WTC11 (cell line): Measurements from ENCODE around the gene RASAL2. TPM values are rescaled to one million over a fixed set of nuclear protein-coding genes. Genes with fewer than 3 reads are reported as not detected.

Experiments used
- ATAC-seq: fragments of 200-7000 bp; cut with Tn5 transposase; 2 replicates; pipeline ENCODE4 v1.10.0; 2021; ENCODE audit warnings: mild to moderate bottlenecking, moderate library complexity
- CTCF ChIA-PET: fragments of 300-600 bp; sonication (Branson Sonifier 250); formaldehyde crosslinking; loops from one replicate; lab custom pipeline; 2021; ENCODE audit warnings: antibody characterized with exemption; lab: Charles Lee
- POLR2A ChIA-PET: fragments of 350-600 bp; sonication (Branson Sonifier 250); formaldehyde crosslinking; loops from one replicate; lab custom pipeline; 2021; ENCODE audit warnings: antibody characterized with exemption; lab: Charles Lee
- DNase-seq: peaks from one replicate; pipeline ENCODE4 v3.0.0; 2021; ENCODE audit warnings: low spot score
- H3K27ac Mint-ChIP-seq: 2 replicates; pipeline ENCODE4 v1.8.0; 2021; ENCODE audit warnings: mixed read lengths
- H3K27me3 Mint-ChIP-seq: 2 replicates; pipeline ENCODE4 v1.8.0; 2021; ENCODE audit warnings: low read depth, mild to moderate bottlenecking, moderate library complexity, mixed read lengths
- H3K36me3 Mint-ChIP-seq: 2 replicates; pipeline ENCODE4 v1.8.0; 2021; ENCODE audit warnings: mixed read lengths
- H3K4me1 Mint-ChIP-seq: 2 replicates; pipeline ENCODE4 v1.8.0; 2022; ENCODE audit warnings: mixed read lengths
- H3K4me3 Mint-ChIP-seq: 2 replicates; pipeline ENCODE4 v1.8.0; 2021; ENCODE audit warnings: mild to moderate bottlenecking, moderate library complexity, mixed read lengths
- H3K9me3 Mint-ChIP-seq: 2 replicates; pipeline ENCODE4 v1.8.0; 2021; ENCODE audit warnings: mixed read lengths
- AR ChIP-seq: fragments of 250-450 bp; sonication (Bioruptor Pico); IDR thresholded peaks from 2 replicates; pipeline ENCODE4 v1.9.0; 2021; ENCODE audit warnings: mild to moderate bottlenecking
- ATF1 ChIP-seq: sonication (generic); formaldehyde crosslinking; IDR thresholded peaks from 2 replicates; pipeline ENCODE4 v1.8.1; 2023; ENCODE audit warnings: mild to moderate bottlenecking, moderate library complexity, missing genetic modification reagents
- CBFB ChIP-seq: sonication (generic); formaldehyde crosslinking; IDR thresholded peaks from 2 replicates; pipeline ENCODE4 v1.8.1; 2022; ENCODE audit warnings: mild to moderate bottlenecking, low read depth, missing genetic modification reagents
- GABPB1 ChIP-seq: sonication (generic); formaldehyde crosslinking; IDR thresholded peaks from 2 replicates; pipeline ENCODE4 v1.8.1; 2023; ENCODE audit warnings: mild to moderate bottlenecking, missing genetic modification reagents
- HMGA2 ChIP-seq: fragments of 250-450 bp; sonication (Bioruptor Pico); IDR thresholded peaks from 2 replicates; pipeline ENCODE4 v1.4.0; 2021; ENCODE audit warnings: mild to moderate bottlenecking, moderate library complexity
- KAT7 ChIP-seq: sonication (generic); formaldehyde crosslinking; IDR thresholded peaks from 2 replicates; pipeline ENCODE4 v1.8.1; 2023; ENCODE audit warnings: missing genetic modification reagents, mild to moderate bottlenecking, borderline replicate concordance
- NR1H2 ChIP-seq: sonication (generic); formaldehyde crosslinking; IDR thresholded peaks from 2 replicates; pipeline ENCODE4 v1.9.0; 2021; ENCODE audit warnings: mild to moderate bottlenecking, moderate library complexity, missing genetic modification reagents
- NR2C2 ChIP-seq: sonication (generic); formaldehyde crosslinking; IDR thresholded peaks from 2 replicates; pipeline ENCODE4 v1.8.0; 2022; ENCODE audit warnings: mild to moderate bottlenecking, missing genetic modification reagents
- SMAD4 ChIP-seq: sonication (generic); formaldehyde crosslinking; IDR thresholded peaks from 2 replicates; pipeline ENCODE4 v1.8.0; 2022; ENCODE audit warnings: mild to moderate bottlenecking, missing genetic modification reagents
- ZNF138 ChIP-seq: sonication (generic); formaldehyde crosslinking; conservative IDR thresholded peaks from 2 replicates; pipeline ENCODE4 v1.8.1; 2022; ENCODE audit warnings: mild to moderate bottlenecking, moderate library complexity, missing genetic modification reagents
- ZNF263 ChIP-seq: sonication (generic); formaldehyde crosslinking; IDR thresholded peaks from 2 replicates; pipeline ENCODE4 v1.8.1; 2022; ENCODE audit warnings: low read depth, mild to moderate bottlenecking, moderate library complexity, missing genetic modification reagents
- ZNF317 ChIP-seq: sonication (generic); formaldehyde crosslinking; IDR thresholded peaks from 2 replicates; pipeline ENCODE4 v1.8.1; 2023; ENCODE audit warnings: low read depth, mild to moderate bottlenecking, moderate library complexity, missing genetic modification reagents, borderline replicate concordance
- ZNF423 ChIP-seq: fragments of 250-450 bp; sonication (Bioruptor Pico); IDR thresholded peaks from 2 replicates; pipeline ENCODE4 v2.1.2; 2022; ENCODE audit warnings: mild to moderate bottlenecking, moderate library complexity
- total RNA-seq: library from RNA; stranded (reverse); gene quantifications from 3 replicates; pipeline ENCODE4 v1.2.3, GENCODE V29; 2021
- TF ChIP-seq, protein P1 (sequence below): sonication (generic); formaldehyde crosslinking; IDR thresholded peaks from 2 replicates; pipeline ENCODE4 v1.8.1; 2022; ENCODE audit warnings: low read depth, missing genetic modification reagents, borderline replicate concordance
- TF ChIP-seq, protein P2 (sequence below): sonication (generic); formaldehyde crosslinking; IDR thresholded peaks from 2 replicates; pipeline ENCODE4 v1.8.1; 2023; ENCODE audit warnings: mild to moderate bottlenecking, missing genetic modification reagents, moderate library complexity
- TF ChIP-seq, protein P3 (sequence below): sonication (generic); formaldehyde crosslinking; IDR thresholded peaks from 2 replicates; pipeline ENCODE4 v1.8.0; 2022; ENCODE audit warnings: mild to moderate bottlenecking, missing genetic modification reagents
- TF ChIP-seq, protein P4 (sequence below): sonication (generic); formaldehyde crosslinking; IDR thresholded peaks from 2 replicates; pipeline ENCODE4 v1.8.1; 2022; ENCODE audit warnings: low read depth, mild to moderate bottlenecking, moderate library complexity, missing genetic modification reagents, borderline replicate concordance

Gene RASAL2
- total RNA-seq, 1 experiment from 2014 or later, result 29.5 TPM

GRCh38 chr1:178452013-178452412, 358.1 kb downstream of the RASAL2 start:
- POLR2A ChIA-PET, result no interaction called here
- no peaks in the 10 kb centered on the region for H3K9me3 Mint-ChIP-seq
- H3K4me1 Mint-ChIP-seq, result peaks cover 4% of the 10 kb centered on the region; the same call in 1 of the 2 replicates
- ATAC-seq, result no peak
- TF ChIP-seq ZNF423 (no peak), NR2C2 (CRISPR knock-in tag) (no peak), NR1H2 (CRISPR knock-in tag) (no peak)
- TF ChIP-seq, all 79 proteins: peak for 0
- peaks cover 12% of the 10 kb centered on the region for H3K36me3 Mint-ChIP-seq
- H3K27ac Mint-ChIP-seq, result peak overlapping the region; percentile 32; the same call in 1 of the 2 replicates
- CTCF ChIA-PET, result no interaction called here
- H3K27me3 Mint-ChIP-seq, result no peaks in the 10 kb centered on the region
- H3K4me3 Mint-ChIP-seq, result no peak overlapping the region
- no peak for DNase-seq

- H3K9me3 Mint-ChIP-seq, result no peaks in the 10 kb centered on the region
- H3K4me1 Mint-ChIP-seq, result peaks cover 10% of the 10 kb centered on the region
- DNase-seq (no peak), ATAC-seq (no peak)
- H3K27me3 Mint-ChIP-seq, result no peaks in the 10 kb centered on the region
- POLR2A ChIA-PET, result no interaction called here
- TF ChIP-seq, protein P1, sequence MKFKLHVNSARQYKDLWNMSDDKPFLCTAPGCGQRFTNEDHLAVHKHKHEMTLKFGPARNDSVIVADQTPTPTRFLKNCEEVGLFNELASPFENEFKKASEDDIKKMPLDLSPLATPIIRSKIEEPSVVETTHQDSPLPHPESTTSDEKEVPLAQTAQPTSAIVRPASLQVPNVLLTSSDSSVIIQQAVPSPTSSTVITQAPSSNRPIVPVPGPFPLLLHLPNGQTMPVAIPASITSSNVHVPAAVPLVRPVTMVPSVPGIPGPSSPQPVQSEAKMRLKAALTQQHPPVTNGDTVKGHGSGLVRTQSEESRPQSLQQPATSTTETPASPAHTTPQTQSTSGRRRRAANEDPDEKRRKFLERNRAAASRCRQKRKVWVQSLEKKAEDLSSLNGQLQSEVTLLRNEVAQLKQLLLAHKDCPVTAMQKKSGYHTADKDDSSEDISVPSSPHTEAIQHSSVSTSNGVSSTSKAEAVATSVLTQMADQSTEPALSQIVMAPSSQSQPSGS (CRISPR knock-in tag), result no peak
- TF ChIP-seq ZNF317 (no peak), ZNF138 (no peak), GABPB1 (no peak), AR (no peak)
- TF ChIP-seq, protein P2, sequence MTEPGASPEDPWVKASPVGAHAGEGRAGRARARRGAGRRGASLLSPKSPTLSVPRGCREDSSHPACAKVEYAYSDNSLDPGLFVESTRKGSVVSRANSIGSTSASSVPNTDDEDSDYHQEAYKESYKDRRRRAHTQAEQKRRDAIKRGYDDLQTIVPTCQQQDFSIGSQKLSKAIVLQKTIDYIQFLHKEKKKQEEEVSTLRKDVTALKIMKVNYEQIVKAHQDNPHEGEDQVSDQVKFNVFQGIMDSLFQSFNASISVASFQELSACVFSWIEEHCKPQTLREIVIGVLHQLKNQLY (CRISPR knock-in tag), result no peak
- TF ChIP-seq, protein P3, sequence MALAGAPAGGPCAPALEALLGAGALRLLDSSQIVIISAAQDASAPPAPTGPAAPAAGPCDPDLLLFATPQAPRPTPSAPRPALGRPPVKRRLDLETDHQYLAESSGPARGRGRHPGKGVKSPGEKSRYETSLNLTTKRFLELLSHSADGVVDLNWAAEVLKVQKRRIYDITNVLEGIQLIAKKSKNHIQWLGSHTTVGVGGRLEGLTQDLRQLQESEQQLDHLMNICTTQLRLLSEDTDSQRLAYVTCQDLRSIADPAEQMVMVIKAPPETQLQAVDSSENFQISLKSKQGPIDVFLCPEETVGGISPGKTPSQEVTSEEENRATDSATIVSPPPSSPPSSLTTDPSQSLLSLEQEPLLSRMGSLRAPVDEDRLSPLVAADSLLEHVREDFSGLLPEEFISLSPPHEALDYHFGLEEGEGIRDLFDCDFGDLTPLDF, result no peak
- no peak overlapping the region for H3K27ac Mint-ChIP-seq
- peaks cover 22% of the 10 kb centered on the region for H3K36me3 Mint-ChIP-seq
- CTCF ChIA-PET, result no interaction called here
- H3K4me3 Mint-ChIP-seq, result no peak overlapping the region
Observed at GRCh38 chr1:178456472-178456871, 362.6 kb downstream of the RASAL2 start.

DNA sequence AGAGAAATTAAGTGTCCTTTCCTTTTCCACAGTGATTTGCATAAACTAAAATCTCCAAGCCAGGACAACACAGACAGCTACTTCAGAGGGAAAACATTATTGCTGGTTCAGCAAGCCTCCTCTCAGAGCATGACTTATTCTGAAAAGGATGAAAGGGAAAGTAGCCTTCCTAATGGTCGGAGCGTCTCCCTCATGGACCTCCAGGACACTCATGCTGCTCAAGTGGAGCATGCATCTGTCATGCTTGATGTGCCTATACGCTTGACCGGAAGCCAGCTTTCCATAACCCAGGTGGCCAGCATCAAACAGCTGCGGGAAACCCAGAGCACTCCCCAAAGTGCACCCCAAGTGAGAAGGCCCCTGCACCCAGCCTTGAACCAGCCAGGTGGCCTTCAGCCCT, 363.7 kb downstream of the RASAL2 start:
- Mint-ChIP-seq H3K27ac (no peak overlapping the region), H3K4me3 (no peak overlapping the region), H3K36me3 (peaks cover 18% of the 10 kb centered on the region; the same call in 1 of the 2 replicates), H3K4me1 (peaks cover 10% of the 10 kb centered on the region), H3K9me3 (no peaks in the 10 kb centered on the region), H3K27me3 (no peaks in the 10 kb centered on the region)
- DNase-seq (no peak), ATAC-seq (no peak)
- ChIA-PET POLR2A (no interaction called here), CTCF (no interaction called here)
- no peak for TF ChIP-seq NR2C2 (CRISPR knock-in tag)
- no peak for TF ChIP-seq KAT7 (CRISPR knock-in tag)
- no peak for TF ChIP-seq SMAD4 (CRISPR knock-in tag)
- no peak for TF ChIP-seq ZNF263 (CRISPR knock-in tag)
- TF ChIP-seq, protein P4, sequence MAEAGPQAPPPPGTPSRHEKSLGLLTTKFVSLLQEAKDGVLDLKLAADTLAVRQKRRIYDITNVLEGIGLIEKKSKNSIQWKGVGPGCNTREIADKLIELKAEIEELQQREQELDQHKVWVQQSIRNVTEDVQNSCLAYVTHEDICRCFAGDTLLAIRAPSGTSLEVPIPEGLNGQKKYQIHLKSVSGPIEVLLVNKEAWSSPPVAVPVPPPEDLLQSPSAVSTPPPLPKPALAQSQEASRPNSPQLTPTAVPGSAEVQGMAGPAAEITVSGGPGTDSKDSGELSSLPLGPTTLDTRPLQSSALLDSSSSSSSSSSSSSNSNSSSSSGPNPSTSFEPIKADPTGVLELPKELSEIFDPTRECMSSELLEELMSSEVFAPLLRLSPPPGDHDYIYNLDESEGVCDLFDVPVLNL (CRISPR knock-in tag), result no peak
- TF ChIP-seq AR, result no peak
- TF ChIP-seq, protein P1 (CRISPR knock-in tag), result no peak
- TF ChIP-seq ATF1 (CRISPR knock-in tag), result no peak
- no peak for TF ChIP-seq HMGA2 (CRISPR knock-in tag)
- TF ChIP-seq CBFB, result no peak
